HG02884 (cell line): Measurements from ENCODE around the gene PFKFB1.

Experiments
- ATAC-seq: cut with Tn5 transposase; IDR thresholded peaks from one replicate; pipeline ENCODE4 v1.9.1; 2021; ENCODE audit warnings: mild to moderate bottlenecking, moderate library complexity; ENCODE audit not compliant: unreplicated experiment

The PFKFB1 gene

DNA sequence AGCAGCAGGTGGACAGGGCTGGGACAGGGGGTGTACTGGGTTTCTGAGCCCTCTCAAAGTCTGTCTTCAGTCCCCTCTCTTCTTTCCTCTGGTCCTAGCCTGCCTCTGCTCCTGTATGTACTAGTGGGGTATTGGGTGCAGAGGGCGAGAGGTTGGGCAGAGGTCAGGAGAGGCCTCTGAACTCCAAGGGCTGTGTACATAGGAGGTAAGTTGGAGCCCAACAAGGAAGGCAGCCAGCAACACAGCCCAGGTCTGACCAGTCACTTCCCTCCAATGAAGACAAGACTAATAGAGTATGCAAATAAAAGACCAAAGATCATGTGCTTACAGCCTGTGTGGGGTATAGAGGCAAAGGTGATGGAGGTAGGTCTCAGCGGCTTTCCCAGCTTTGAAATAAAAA is at the start of gene PFKFB1:
Gene PFKFB1 (minus strand): TSS at position 90 of the 400 bp plus-strand sequence. CDS start 181 bp downstream, outside the sequence.
- no peak for ATAC-seq

DNA sequence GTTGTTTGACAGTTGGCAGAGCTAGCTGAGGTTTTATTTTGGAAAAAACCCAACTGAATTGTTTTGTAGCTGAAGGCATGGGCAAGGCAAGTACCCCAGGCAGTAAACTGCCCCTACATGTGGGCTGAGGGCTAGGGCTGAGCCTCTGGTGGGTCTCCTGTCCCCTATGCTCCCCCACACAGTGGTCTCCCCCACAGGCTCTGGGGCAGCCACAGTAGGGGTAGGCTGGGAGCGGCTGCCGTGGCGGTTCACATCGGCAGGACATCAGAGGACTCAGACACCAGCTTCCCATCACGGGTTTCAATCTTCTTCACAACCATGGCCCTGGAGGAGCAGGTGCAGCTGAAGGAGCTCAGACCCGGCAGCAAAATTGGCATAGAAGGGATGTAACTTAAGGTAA is 47.5 kb upstream of the PFKFB1 start:
- ATAC-seq, result no peak

DNA sequence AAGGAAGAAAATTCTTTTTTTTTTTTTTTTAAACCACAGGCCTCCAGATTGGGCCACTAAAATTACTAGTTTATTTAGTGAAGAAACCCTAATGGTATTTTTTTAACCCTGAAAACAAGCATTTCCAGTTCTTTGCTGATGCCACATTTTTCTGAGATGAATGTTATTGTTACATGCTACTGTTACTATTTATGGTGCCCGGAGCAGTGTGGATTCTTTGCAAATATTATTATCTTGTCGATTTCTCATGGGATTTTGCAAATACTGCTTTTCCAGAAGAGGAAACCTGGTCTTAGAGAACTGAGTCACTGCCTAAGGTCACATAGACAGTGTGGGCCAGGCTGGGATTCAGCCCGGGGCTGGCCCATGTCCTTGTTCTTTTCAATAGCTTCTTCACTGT is 45.5 kb upstream of the PFKFB1 start:
- ATAC-seq, result no peak

DNA sequence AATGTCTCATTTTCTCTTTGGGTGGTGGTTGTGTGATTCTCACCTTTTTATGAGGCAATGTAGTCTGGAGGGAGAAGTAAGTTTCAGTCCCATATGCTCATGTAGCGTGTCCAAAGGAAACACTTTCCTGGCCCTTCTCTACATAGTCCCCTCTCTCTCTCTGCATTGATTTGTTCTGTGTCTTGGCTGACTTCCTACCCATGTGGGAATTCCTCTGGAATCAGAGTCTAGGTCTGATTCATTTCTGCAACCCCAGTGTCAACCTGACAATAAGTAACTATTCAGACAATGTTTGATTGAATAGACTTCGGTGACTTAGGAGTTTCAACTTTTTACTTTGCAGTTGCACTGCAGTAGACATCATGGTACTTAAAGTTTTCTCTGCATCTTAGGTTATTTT is 39.4 kb upstream of the PFKFB1 start:
- ATAC-seq, result no peak

DNA sequence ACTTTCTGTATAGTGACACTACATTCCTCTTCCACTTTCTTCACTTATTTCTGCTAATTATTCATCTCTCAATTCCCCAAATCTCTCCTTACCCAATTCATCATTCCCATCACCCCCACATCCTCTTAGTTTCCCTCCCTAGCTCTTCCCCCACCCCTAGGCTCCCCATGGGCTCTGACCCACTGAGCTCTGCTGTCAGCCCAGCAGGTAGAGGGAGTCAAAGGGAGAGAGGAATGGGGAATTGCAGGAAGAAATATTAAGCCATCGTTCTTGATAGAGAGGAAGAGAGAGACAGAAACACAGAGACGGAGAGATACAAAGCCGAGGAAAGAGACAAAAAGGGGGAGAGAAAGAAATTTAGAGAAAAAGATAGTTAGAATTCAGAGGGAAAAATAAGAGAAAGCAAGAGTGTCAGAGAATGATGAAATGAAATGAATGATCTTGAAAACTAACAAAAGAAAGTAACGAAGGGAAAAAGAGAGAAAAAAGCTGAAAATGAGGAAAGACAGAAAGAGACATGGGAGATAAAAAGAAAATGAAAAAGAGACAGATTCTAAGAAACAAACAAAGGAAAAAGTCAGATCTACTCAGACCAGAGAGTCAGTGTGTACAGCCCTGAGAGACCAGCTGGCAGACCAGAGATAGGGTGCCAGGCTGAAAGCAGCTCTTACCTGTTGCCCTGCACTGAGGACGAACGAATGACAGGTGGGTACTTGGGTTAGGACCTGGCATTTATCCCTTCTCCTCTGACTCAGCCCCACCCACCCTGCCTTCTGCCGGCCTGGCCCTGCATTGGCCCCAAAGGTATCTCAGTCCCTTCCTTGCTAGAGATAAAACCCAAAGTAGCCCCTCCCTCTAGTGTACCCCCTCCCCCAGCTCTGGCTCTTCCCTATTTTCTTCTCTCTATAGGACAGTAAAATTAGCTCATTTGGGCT is 36.5 kb upstream of the PFKFB1 start, which contains the start of gene ALAS2:
Gene ALAS2 (minus strand): TSS at position 707 of the 935 bp plus-strand sequence. CDS start 4,977 bp downstream, outside the sequence.
- no peak for ATAC-seq

DNA sequence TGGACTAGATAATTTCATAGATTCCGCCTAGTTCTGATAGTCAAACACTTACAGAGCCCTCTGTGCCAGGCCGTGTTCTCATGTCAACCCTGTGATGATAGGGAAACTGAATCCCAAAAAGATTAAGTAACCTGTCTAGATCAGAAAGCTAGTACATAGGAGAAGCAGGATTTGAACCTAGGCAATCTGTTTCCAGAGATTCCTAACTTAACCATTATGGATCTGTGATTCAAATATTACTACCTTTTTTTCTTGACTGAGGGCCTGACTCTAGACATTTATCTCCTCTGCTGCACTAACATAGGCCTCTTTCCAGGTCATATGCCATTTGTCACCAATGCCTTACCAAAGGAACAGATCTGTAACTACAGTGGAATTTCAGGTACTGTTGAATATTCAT is 35.3 kb upstream of the PFKFB1 start:
- no peak for ATAC-seq

DNA sequence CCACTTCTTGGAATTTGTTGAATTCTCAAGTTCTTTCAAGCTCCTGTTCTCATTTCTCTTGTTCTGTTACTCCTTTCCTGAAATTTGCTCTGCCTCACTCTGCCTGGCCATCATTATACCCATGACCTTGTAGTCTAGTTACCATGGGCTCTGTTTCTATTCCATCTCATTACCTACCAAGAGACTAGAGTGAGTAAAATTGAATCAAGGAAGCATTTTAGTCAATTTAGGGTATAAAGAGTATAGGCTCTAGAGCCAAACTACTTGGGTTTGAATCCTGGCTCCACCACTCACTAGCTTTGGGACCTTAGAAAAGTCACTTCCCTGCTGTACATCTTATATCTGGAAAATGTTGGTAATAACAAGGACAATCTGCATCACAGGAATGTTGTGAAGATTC is 34.6 kb upstream of the PFKFB1 start:
- no peak for ATAC-seq

DNA sequence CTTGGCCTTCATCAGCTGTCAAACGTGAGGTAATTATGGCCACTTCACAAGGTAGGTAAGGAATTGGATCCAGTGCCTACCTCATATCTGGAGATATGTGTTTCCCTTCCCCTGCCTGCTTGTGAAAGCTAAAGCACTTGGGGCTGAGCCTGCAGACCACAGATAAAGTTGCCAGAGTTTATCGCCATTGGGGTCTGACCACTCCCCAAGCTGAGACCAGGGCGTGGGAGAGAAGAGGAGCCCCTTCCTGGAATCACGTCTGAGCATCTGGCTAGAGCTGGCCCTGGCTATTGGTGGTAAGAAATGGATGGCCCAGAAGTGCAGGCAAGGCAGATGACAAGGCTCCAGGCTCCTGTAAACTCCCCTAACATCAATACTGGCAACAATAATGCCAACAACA is 34.1 kb upstream of the PFKFB1 start:
- no peak for ATAC-seq

DNA sequence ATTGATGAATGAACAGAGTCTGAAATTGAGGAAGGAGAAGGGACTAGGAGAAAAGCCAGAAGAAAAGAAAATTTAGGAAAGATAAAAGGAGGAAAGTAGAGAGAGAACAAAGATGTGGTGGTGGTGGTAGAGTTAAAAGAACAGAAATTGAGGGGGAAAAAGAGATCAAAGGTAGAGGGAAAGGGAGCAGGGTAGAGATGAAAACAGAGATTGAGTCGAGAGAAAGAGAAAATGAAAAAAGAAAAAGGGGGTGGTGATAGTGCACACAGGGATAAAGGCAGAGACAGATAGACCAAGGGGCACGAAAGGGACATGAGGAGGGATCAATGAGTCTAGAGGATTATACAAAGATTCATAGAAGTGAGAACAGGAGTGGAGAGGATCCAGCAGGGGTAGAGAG is 32.9 kb upstream of the PFKFB1 start:
- no peak for ATAC-seq

DNA sequence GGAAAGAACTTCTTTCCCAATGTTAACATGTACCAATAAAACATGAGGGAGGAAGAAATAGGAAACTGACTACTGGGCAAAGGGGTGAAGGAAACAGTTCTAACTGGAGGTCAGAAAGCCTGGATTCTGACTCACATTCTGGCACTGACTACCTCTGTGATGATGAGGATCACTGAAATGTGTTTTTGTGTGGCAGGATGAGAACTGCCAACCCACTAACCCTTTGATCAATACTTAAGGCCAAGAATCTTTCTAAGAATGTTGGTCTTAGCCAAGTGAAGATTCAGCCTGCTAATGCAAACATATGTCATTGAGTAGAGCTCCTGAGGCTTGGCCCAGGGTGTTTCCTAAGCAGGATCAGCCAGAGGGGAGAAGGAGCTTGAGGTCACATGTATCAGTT is 32.2 kb upstream of the PFKFB1 start:
- ATAC-seq, result no peak

DNA sequence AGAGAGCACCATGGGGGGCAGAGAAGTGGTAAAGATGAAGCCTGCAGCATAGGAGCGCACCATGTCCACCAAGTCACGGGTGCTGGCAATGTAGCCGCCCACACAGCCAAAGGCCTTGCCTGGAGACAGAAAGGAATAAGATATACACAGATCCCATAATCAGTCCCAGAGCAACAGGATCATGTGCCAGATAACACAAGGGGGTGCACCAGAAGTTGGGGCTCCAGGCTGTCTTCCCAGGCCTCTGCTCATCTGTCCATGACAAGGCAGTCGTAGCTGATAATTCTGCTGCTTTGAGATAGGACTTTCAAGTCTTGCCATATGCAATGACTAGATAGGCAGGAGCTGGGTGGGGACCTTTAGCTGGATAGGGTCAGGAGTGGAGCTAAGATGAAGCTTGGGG is 20.9 kb upstream of the PFKFB1 start:
- no peak for ATAC-seq

DNA sequence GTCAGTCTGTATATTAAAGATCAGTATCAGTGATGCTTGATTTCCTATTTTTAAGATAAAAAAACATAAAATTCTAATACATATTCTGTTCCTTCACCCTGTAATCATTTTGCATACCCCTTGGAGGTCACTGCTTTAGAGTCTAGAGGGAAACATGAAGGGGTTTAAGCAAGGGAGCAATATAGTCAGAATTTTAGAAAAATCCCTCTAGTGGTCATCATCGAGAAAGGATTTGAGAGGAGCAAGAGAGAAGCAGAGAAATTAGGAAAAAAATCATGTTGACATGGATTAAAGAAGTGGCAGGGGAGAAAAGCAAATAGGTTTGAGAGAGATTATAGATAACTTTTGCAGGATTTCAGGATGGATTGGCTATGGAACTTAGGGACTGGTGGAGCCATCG is 17.3 kb upstream of the PFKFB1 start:
- ATAC-seq, result no peak

DNA sequence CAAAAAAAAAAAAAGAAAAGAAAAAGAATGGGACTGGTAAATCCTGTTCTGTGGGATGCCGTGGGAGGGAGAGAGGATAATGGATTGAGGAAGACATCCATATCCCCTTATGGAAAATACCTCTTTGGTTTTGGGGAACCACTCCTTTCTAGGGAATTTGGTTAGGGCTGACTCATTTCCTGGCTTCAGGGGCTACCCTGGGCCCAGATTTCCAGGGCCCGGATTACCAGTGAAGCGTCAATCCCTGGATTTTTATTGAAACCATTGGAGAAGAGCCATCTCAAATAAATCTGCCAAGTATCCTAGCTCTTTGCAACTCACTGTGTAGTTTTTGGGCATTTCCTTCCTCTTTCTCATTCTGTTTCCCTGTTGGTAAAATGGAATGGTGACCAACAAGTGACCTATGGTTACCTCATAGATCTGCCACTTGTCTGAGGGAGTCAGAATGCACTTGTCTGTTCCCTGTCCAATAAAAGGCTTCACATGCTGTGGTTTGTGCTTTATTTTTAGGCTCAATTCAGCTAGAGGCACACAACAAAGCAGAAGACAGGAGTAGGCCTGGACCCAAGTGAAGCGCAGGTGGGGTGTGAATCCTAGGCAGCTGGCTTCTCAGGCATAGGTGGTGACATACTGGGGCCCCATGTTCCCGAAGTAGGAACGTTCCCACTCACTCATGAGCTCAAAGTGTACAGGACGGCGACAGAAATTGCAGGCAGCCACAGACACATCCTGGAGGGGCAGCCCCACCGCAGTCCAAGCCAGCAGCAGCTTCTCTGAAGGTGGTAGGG is 14.8 kb upstream of the PFKFB1 start:
- ATAC-seq, result no peak

DNA sequence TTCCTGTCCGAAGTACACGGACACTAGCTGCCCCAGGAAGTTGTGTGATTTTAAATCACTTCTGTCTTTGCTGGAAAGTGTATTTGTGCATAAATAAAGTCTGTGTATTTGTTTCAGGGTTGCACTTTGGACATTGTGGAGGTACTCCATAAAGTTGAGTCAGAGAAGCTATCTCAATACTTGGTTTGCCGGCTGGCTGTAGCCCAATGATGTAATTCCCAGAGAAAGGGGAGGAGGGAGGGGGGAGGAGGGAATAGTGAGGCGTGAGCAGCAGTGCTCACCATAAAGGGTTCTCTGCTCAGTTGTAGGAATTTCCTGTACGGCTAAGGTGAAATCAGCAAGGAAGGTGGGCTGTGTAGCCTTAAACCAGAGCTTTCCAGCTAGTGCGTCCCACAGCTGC is 13.7 kb upstream of the PFKFB1 start:
- ATAC-seq, result no peak

DNA sequence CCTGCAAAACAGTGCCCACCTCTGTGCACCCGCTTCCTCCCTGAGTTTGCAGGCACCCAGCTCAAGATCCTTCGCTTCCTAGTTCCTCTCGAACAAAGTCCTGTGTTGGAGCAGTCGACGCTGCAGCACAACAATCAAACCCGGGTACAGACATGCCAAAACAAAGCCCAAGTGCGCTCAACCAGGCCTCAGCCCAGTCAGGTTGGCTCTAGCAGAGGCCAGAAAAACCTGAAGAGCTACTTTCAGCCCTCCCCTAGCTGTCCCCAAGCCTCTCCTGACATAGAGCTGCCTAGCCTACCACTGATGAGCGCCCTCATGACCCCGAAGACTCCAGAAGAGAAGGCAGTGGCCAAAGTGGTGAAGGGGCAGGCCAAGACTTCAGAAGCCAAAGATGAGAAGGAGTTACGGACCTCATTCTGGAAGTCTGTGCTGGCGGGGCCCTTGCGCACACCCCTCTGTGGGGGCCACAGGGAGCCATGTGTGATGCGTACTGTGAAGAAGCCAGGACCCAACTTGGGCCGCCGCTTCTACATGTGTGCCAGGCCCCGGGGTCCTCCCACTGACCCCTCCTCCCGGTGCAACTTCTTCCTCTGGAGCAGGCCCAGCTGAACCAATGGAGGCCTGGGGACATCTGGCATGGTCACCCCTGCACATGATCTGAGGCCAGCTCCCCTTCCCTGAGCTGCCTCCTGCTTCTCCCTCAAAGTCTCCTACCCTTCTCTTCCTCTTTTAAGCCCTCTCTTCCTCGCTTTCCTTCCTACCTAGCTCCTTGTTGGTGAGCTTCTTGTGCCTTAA is 13.0 kb upstream of the PFKFB1 start:
- no peak for ATAC-seq

DNA sequence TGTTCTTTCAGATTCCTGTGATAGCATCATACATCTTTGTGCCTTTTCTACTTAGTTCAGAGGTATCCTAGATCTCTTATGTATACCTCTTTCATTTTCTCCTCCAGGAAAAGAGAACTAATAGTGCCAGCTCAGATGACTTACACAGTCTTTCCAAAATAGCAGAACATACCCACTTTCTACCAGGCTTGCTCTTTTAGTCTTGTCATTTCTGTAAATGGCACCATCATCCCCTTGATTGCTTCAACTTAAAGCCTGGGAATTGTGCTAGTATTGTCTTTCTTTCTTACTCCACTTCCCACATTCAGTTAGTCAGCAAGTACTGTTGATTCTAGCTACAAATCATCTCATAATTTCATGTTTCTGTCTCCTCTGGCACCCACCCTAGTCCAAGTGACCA is 11.3 kb upstream of the PFKFB1 start:
- ATAC-seq, result no peak

DNA sequence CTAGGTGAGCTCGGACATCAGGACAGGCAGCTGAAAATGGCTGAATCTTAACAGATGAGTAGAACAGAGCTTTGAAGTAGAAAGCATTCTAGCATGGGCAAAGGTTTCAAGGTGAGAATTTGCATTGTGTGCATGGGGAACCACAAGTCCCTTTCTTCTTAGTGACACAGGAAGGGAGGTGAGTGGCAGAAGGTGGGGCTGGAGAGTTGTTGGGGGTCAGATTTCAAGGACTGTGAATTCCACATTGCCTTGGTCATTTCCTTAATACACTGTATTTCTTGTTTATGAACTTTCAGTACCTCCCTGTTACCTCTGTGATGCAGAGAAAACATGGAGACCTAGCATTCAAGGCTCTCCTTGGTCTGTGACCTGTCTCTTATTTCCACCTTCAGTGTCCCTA is 10.2 kb upstream of the PFKFB1 start:
- no peak for ATAC-seq

DNA sequence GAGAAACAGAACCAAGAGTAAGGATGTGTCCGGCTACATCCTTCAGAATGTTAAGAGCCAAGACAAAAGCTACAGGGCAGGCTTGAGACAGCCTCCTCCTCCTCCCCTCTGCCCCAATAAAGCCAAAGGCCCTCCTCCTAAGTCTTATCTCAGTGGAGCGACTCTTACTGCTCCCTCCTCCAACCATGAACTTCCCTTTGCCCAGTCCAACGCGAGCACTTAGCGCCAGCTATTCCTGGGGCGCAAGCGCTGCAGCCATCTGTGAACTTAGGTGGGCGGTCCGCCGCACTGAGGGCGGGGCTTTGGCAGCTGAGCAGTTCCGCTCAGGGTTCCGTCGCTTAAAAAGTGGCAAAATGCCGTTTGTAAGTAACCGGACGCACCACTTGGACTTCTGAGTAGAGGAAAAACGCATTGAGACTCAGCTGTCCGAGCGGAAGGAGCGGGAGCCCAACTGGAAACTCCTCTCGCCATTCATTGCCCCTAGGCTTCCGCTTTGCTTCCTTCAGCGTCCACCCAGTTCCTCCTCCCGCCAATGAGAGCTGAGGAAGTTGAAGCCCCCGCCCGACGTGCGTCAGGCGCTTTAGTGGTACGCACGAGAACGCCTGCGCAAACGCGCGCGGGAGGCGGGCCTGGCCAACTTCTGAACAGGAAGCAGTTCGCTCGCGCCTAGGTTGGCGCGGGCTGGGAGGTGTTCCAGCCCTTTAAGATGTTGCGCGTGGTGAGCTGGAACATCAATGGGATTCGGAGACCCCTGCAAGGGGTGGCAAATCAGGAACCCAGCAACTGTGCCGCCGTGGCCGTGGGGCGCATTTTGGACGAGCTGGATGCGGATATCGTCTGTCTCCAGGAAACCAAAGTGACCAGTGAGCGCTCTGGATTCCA is 6.0 kb upstream of the PFKFB1 start, which contains the start of gene APEX2:
Gene APEX2 (plus strand): TSS at position 647 of the 882 bp plus-strand sequence. CDS start 60 bp downstream, at position 707.
- peak; percentile 90 for ATAC-seq

DNA sequence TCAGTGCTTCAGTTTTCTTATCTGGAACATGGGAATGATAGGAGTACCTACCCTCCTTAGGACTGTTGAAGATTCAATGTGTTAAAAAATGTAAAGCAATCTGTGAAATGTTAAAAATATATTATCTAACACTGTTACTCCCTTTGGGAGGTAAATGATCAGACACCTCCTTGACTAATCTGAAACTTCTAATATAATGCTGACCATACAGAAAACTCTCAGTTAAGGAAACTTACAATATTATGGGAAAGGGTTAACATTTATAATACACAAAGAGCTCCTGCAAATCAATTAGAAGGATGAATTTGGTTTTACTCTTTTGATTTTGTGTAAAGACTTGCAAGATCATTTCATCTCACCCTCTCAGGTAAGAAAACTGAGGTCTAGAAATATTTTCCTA is 1.6 kb upstream of the PFKFB1 start:
- no peak for ATAC-seq
